Panc1 (cell line): ENCODE measurements around the gene TANGO6. TPM values are rescaled to one million over a fixed set of nuclear protein-coding genes. Genes with fewer than 3 reads are reported as not detected.

Source experiments
- ATAC-seq: fragments of 200-7000 bp; cut with Tn5 transposase; 2 replicates; pipeline ENCODE4 v1.9.1; 2020; ENCODE audit warnings: mild to moderate bottlenecking, moderate library complexity
- BruUV-seq: library from RNA; stranded (reverse); fragments of 400-500 nt; replicated peaks from 2 replicates; lab custom pipeline; 2021; lab: Mats Ljungman, UMichigan
- CTCF ChIA-PET: fragments of 300-600 bp; sonication (Branson Sonifier 250); formaldehyde crosslinking; loops from one replicate; lab custom pipeline; 2022; ENCODE audit warnings: antibody characterized with exemption; lab: Charles Lee
- POLR2A ChIA-PET: fragments of 300-600 bp; sonication (Branson Sonifier 250); formaldehyde crosslinking; loops from one replicate; lab custom pipeline; 2022; ENCODE audit warnings: antibody characterized with exemption; lab: Charles Lee
- DNase-seq: peaks from one replicate; pipeline ENCODE4 v3.0.0-alpha.2; 2010; ENCODE audit warnings: low read depth, low spot score
- H3K27ac ChIP-seq: 2 replicates; pipeline ENCODE4 v1.5.1; 2011; ENCODE audit warnings: mild to moderate bottlenecking, low read length, inconsistent platforms
- H3K27me3 ChIP-seq: fragments of 200-500 bp; sonication (Bioruptor generic); 2 replicates; pipeline ENCODE4 v1.6.0; 2014; ENCODE audit warnings: low read length, inconsistent platforms; ENCODE audit not compliant: control insufficient read depth, insufficient read depth
- H3K36me3 ChIP-seq: fragments of 200-500 bp; sonication (Bioruptor generic); 2 replicates; pipeline ENCODE4 v1.5.1; 2014; ENCODE audit warnings: inconsistent platforms, mild to moderate bottlenecking, low read length, moderate library complexity; ENCODE audit not compliant: control insufficient read depth, insufficient read depth
- H3K4me1 ChIP-seq: 2 replicates; pipeline ENCODE4 v1.5.1; 2011; ENCODE audit warnings: inconsistent platforms, mild to moderate bottlenecking, low read length, moderate library complexity; ENCODE audit not compliant: control insufficient read depth, insufficient read depth
- H3K4me3 ChIP-seq, 2 experiments: 2 replicates each; pipeline ENCODE4 v1.5.1; 2011 to 2012; ENCODE audit warnings: low read depth in 2 of 2, low read length in 2 of 2, mild to moderate bottlenecking in 2 of 2, inconsistent platforms in 1 of 2, moderate library complexity in 1 of 2
- H3K9me3 ChIP-seq: fragments of 200-500 bp; sonication (Bioruptor generic); 2 replicates; pipeline ENCODE4 v1.5.1; 2014; ENCODE audit warnings: low read depth, mild to moderate bottlenecking, inconsistent platforms, low read length, moderate library complexity; ENCODE audit not compliant: control insufficient read depth, insufficient read depth
- POLR2AphosphoS5 ChIP-seq: IDR thresholded peaks from 2 replicates; pipeline ENCODE4 v1.6.1; 2012; ENCODE audit warnings: mild to moderate bottlenecking, low read depth, low read length, moderate library complexity
- SIN3A ChIP-seq: IDR thresholded peaks from 2 replicates; pipeline ENCODE4 v1.6.1; 2012; ENCODE audit warnings: low read depth, mild to moderate bottlenecking, low read length, moderate library complexity, borderline replicate concordance; ENCODE audit not compliant: insufficient read depth
- TCF7L2 ChIP-seq: IDR thresholded peaks from 2 replicates; pipeline ENCODE4 v1.6.1; 2011; ENCODE audit warnings: mild to moderate bottlenecking, low read depth, low read length, inconsistent platforms
- in situ Hi-C: cut with HindIII; loops from 2 replicates; pipeline ENCODE4 v1.10.0; 2016; ENCODE audit warnings: low sequenced_read_pairs, low pct_unique_long_range_greater_than_20kb
- intact Hi-C: fragments of 100-400 bp; cut with micrococcal nuclease; formaldehyde crosslinking; loops from one replicate; pipeline ENCODE4 v1.10.0; 2022; ENCODE audit not compliant: unreplicated experiment
- total RNA-seq: library from RNA; stranded (reverse); gene quantifications from one replicate; pipeline ENCODE4 v1.2.1, GENCODE V29; 2021; ENCODE audit not compliant: unreplicated experiment
- TF ChIP-seq, protein P1 (sequence below): fragments of 450-650 bp; IDR thresholded peaks from 2 replicates; pipeline ENCODE4 v1.5.1; 2017; ENCODE audit warnings: mild to moderate bottlenecking
- TF ChIP-seq, protein P2 (sequence below), 2 experiments: IDR thresholded peaks; 2 replicates each; pipeline ENCODE4 v1.6.1; 2011 to 2012; ENCODE audit warnings: low read depth in 2 of 2, control low read depth in 1 of 2, low read length in 1 of 2, mild to moderate bottlenecking in 1 of 2, moderate library complexity in 1 of 2; ENCODE audit not compliant: insufficient read depth in 1 of 2

The TANGO6 gene
- total RNA-seq, 1 experiment from 2014 or later, result 11.0 TPM

DNA sequence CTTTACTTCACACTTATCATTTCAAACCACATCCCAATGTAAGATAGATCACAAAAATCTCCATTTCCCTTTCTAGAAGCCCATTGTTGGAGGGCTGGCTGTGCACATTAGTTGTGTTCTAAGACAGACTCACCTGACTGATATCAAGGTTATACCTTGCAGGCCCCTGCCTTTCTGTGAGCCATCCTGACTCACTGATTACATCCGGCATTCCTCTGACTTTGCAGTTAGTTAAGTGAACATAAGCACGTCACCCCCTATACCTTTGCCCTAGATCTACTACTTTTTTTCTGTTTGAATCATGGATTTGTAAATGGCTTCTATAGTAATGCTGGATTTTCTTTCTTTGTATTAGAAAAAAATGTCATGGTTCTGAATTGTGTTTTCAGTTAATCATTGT is 78.3 kb downstream of the TANGO6 start:
- CTCF ChIA-PET, result no interaction called here
- in situ Hi-C loops (no loop called here), intact Hi-C loops (no loop called here)
- ATAC-seq (peak; percentile 89), DNase-seq (peak; percentile 83)
- BruUV-seq, result no TSS peak
- Histone ChIP-seq H3K4me1 (no peaks in the 10 kb centered on the region), H3K27ac (no peak overlapping the region), H3K27me3 (no peaks in the 10 kb centered on the region), H3K36me3 (no peaks in the 10 kb centered on the region), H3K9me3 (no peaks in the 10 kb centered on the region), H3K4me3 (no peak overlapping the region)
- POLR2A ChIA-PET, result no interaction called here
- TF ChIP-seq, protein P1, sequence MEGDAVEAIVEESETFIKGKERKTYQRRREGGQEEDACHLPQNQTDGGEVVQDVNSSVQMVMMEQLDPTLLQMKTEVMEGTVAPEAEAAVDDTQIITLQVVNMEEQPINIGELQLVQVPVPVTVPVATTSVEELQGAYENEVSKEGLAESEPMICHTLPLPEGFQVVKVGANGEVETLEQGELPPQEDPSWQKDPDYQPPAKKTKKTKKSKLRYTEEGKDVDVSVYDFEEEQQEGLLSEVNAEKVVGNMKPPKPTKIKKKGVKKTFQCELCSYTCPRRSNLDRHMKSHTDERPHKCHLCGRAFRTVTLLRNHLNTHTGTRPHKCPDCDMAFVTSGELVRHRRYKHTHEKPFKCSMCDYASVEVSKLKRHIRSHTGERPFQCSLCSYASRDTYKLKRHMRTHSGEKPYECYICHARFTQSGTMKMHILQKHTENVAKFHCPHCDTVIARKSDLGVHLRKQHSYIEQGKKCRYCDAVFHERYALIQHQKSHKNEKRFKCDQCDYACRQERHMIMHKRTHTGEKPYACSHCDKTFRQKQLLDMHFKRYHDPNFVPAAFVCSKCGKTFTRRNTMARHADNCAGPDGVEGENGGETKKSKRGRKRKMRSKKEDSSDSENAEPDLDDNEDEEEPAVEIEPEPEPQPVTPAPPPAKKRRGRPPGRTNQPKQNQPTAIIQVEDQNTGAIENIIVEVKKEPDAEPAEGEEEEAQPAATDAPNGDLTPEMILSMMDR, result no peak
- no peak for TF ChIP-seq TCF7L2
- TF ChIP-seq POLR2AphosphoS5, result no peak
- TF ChIP-seq, protein P2, sequence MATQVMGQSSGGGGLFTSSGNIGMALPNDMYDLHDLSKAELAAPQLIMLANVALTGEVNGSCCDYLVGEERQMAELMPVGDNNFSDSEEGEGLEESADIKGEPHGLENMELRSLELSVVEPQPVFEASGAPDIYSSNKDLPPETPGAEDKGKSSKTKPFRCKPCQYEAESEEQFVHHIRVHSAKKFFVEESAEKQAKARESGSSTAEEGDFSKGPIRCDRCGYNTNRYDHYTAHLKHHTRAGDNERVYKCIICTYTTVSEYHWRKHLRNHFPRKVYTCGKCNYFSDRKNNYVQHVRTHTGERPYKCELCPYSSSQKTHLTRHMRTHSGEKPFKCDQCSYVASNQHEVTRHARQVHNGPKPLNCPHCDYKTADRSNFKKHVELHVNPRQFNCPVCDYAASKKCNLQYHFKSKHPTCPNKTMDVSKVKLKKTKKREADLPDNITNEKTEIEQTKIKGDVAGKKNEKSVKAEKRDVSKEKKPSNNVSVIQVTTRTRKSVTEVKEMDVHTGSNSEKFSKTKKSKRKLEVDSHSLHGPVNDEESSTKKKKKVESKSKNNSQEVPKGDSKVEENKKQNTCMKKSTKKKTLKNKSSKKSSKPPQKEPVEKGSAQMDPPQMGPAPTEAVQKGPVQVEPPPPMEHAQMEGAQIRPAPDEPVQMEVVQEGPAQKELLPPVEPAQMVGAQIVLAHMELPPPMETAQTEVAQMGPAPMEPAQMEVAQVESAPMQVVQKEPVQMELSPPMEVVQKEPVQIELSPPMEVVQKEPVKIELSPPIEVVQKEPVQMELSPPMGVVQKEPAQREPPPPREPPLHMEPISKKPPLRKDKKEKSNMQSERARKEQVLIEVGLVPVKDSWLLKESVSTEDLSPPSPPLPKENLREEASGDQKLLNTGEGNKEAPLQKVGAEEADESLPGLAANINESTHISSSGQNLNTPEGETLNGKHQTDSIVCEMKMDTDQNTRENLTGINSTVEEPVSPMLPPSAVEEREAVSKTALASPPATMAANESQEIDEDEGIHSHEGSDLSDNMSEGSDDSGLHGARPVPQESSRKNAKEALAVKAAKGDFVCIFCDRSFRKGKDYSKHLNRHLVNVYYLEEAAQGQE (IDR thresholded peaks at IDR 0.05; ENCODE audit: insufficient read depth in 1 of 2, low read depth in 2 of 2, low read length in 1 of 2), result no peak
- TF ChIP-seq SIN3A, result no peak

DNA sequence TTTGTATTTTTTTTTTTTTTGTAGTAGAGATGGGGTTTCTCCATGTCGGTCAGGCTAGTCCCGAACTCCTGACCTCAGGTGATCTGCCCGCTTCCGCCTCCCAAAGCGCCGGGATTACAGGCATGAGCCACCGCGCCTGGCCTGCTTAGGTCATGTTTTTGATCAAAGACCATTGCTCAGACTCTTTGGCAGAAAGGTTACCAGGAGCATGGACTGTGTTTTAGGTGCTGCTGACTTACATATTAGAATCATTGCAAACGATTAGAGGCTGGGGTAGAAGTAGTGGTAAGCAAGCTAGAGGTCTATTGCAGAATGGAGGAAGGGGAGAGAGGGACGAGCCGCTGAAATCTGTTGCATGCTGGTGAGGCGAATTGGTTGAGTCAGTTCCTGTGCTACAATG is 79.8 kb downstream of the TANGO6 start:
- POLR2A ChIA-PET, result interaction anchor here (0.7 kb wide), 1 partner anchor 12 kb away, joined by 15 read pairs; no protein-coding TSS in a partner anchor
- H3K4me1 ChIP-seq, result no peaks in the 10 kb centered on the region
- ATAC-seq, result no peak

More for the DNA sequence above, 79.8 kb downstream of the TANGO6 start:
- DNase-seq, result no peak
- intact Hi-C loops, result no loop called here
- Histone ChIP-seq H3K9me3 (no peaks in the 10 kb centered on the region), H3K27ac (no peak overlapping the region), H3K4me3 (no peak overlapping the region), H3K27me3 (no peaks in the 10 kb centered on the region), H3K36me3 (no peaks in the 10 kb centered on the region)
- CTCF ChIA-PET, result no interaction called here
- no TSS peak for BruUV-seq
- TF ChIP-seq TCF7L2 (no peak), POLR2AphosphoS5 (no peak), SIN3A (no peak)
- TF ChIP-seq, protein P2 (IDR thresholded peaks at IDR 0.05; ENCODE audit: insufficient read depth in 1 of 2, low read depth in 2 of 2, low read length in 1 of 2), result no peak
- in situ Hi-C loops, result no loop called here
